GM18909 (cell line): ENCODE measurements around the gene MAST4.

Experiments
- ATAC-seq: cut with Tn5 transposase; IDR thresholded peaks from one replicate; pipeline ENCODE4 v1.9.1; 2021; ENCODE audit warnings: mild to moderate bottlenecking; ENCODE audit not compliant: unreplicated experiment, poor library complexity

MAST4 gene

GRCh38 chr5:66974256-66974655 is 378.1 kb downstream of the MAST4 start:
- ATAC-seq = no peak

- no peak for ATAC-seq
Measured at GRCh38 chr5:66976108-66976507, 379.9 kb downstream of the MAST4 start.

GRCh38 chr5:66979738-66980137 is 383.5 kb downstream of the MAST4 start:
- no peak for ATAC-seq

- no peak for ATAC-seq
Measured at GRCh38 chr5:66981266-66982055, 385.3 kb downstream of the MAST4 start.

GRCh38 chr5:66982056-66982387 is 385.8 kb downstream of the MAST4 start:
- no peak for ATAC-seq

GRCh38 chr5:66982470-66982869 is 386.3 kb downstream of the MAST4 start:
- ATAC-seq = no peak

- ATAC-seq = no peak
Measured at GRCh38 chr5:66985417-66985816, 389.2 kb downstream of the MAST4 start.

GRCh38 chr5:66986009-66986408 is 389.8 kb downstream of the MAST4 start:
- ATAC-seq = no peak

- ATAC-seq = no peak
Measured at GRCh38 chr5:66986534-66986933, 390.3 kb downstream of the MAST4 start.

- no peak for ATAC-seq
Measured at GRCh38 chr5:66987126-66987525, 390.9 kb downstream of the MAST4 start.

GRCh38 chr5:66987540-66987939 is 391.3 kb downstream of the MAST4 start:
- ATAC-seq = no peak

GRCh38 chr5:66987949-66988838 is 392.0 kb downstream of the MAST4 start:
- peak; percentile 76 for ATAC-seq

GRCh38 chr5:66989286-66989685 is 393.1 kb downstream of the MAST4 start:
- ATAC-seq = no peak

- ATAC-seq = no peak
Measured at GRCh38 chr5:66989781-66990180, 393.6 kb downstream of the MAST4 start.

GRCh38 chr5:66991746-66992145 is 395.6 kb downstream of the MAST4 start:
- no peak for ATAC-seq

- ATAC-seq = no peak
Measured at GRCh38 chr5:66992547-66992946, 396.4 kb downstream of the MAST4 start.

- ATAC-seq = no peak
Measured at GRCh38 chr5:66993448-66993847, 397.3 kb downstream of the MAST4 start.

GRCh38 chr5:66993882-66994281 is 397.7 kb downstream of the MAST4 start:
- no peak for ATAC-seq

GRCh38 chr5:66994790-66995189 is 398.6 kb downstream of the MAST4 start:
- no peak for ATAC-seq

GRCh38 chr5:67000794-67001475 is 404.7 kb downstream of the MAST4 start:
- no peak for ATAC-seq
